ENCODE results near the gene PCNT. TPM values are rescaled to one million over a fixed set of nuclear protein-coding genes. Genes with fewer than 3 reads are reported as not detected.

The PCNT gene
- polyA plus RNA-seq, 1 donor from 2014 or later: 28.2 TPM

GRCh38 chr21:46377789-46378188 is 53.8 kb downstream of the PCNT start:
- no peak for TF ChIP-seq EP300 (conservative IDR thresholded peaks at IDR 0.05; ENCODE audit: poor library complexity, severe bottlenecking)
- TF ChIP-seq TAF1 (IDR thresholded peaks at IDR 0.05; ENCODE audit: low read depth): no peak
- no peak for TF ChIP-seq REST (IDR thresholded peaks at IDR 0.05; ENCODE audit: borderline replicate concordance)
- TF ChIP-seq SMC3 (conservative IDR thresholded peaks at IDR 0.05; ENCODE audit: poor library complexity): no peak
- Histone ChIP-seq H3K79me2 (replicated peaks; ENCODE audit: insufficient read depth, low read length) (peaks cover 11% of the 10 kb centered on the region), H3K9me3 (ENCODE audit: low read length) (no peaks in the 10 kb centered on the region), H3K27me3 (ENCODE audit: insufficient read depth, low read depth, low read length) (no peaks in the 10 kb centered on the region), H3K4me2 (ENCODE audit: low read length) (no peak overlapping the region), H4K20me1 (ENCODE audit: insufficient read depth) (no peaks in the 10 kb centered on the region), H3K36me3 (ENCODE audit: insufficient read depth, low read length) (no peaks in the 10 kb centered on the region), H3K9me2 (ENCODE audit: insufficient read depth, low read length) (no peaks in the 10 kb centered on the region), H3K9ac (ENCODE audit: low read length) (no peak overlapping the region), H3F3A (ENCODE audit: insufficient read depth, low read length, poor library complexity, severe bottlenecking) (no peaks in the 10 kb centered on the region), H3K4me3 (ENCODE audit: low read length) (no peak overlapping the region), H3K27ac (ENCODE audit: low read length) (no peak overlapping the region), H2AFZ (ENCODE audit: low read depth, low read length) (no peak overlapping the region)

- Histone ChIP-seq H4K20me1 (ENCODE audit: insufficient read depth) (no peaks in the 10 kb centered on the region), H3K9me2 (ENCODE audit: insufficient read depth, low read length) (no peaks in the 10 kb centered on the region), H3K9me3 (ENCODE audit: low read length) (no peaks in the 10 kb centered on the region), H3K4me3 (ENCODE audit: low read length) (no peak overlapping the region), H3K4me2 (ENCODE audit: low read length) (no peak overlapping the region), H3K27ac (ENCODE audit: low read length) (no peak overlapping the region), H3K9ac (ENCODE audit: low read length) (no peak overlapping the region), H3K79me2 (replicated peaks; ENCODE audit: insufficient read depth, low read length) (peaks cover 11% of the 10 kb centered on the region), H2AFZ (ENCODE audit: low read depth, low read length) (no peak overlapping the region), H3K27me3 (ENCODE audit: insufficient read depth, low read depth, low read length) (no peaks in the 10 kb centered on the region), H3F3A (ENCODE audit: insufficient read depth, low read length, poor library complexity, severe bottlenecking) (no peaks in the 10 kb centered on the region), H3K36me3 (ENCODE audit: insufficient read depth, low read length) (no peaks in the 10 kb centered on the region)
- TF ChIP-seq REST (IDR thresholded peaks at IDR 0.05; ENCODE audit: borderline replicate concordance) (no peak), EZH2 (IDR thresholded peaks at IDR 0.05; ENCODE audit: borderline replicate concordance, insufficient read depth, low read length, poor library complexity, severe bottlenecking) (no peak), EP300 (conservative IDR thresholded peaks at IDR 0.05; ENCODE audit: poor library complexity, severe bottlenecking) (no peak), MXI1 (conservative IDR thresholded peaks at IDR 0.05; ENCODE audit: poor library complexity, severe bottlenecking) (no peak), TAF1 (IDR thresholded peaks at IDR 0.05; ENCODE audit: low read depth) (no peak), SMC3 (conservative IDR thresholded peaks at IDR 0.05; ENCODE audit: poor library complexity) (no peak), POLR2AphosphoS5 (IDR thresholded peaks at IDR 0.05) (no peak), CTCF (IDR thresholded peaks at IDR 0.05; ENCODE audit: poor library complexity, severe bottlenecking) (no peak), RAD21 (conservative IDR thresholded peaks at IDR 0.05) (no peak)
Measured at GRCh38 chr21:46379105-46379504, 55.1 kb downstream of the PCNT start.
